Activated CD4-positive, CD25-positive, alpha-beta regulatory T cell treated with anti-CD3 and anti-CD28 coated beads, Interleukin-2, amount 50 U/mL, for 24 hours (primary cell): ENCODE measurements around the gene VPS8.

Source experiments
- ATAC-seq, 2 donors: fragments of 150-1000 bp; cut with Tn5 transposase; one replicate each; pipeline ENCODE4 v1.10.0; 2021; ENCODE audit warnings: mild to moderate bottlenecking in 1 of 2, moderate library complexity in 1 of 2

The VPS8 gene

DNA sequence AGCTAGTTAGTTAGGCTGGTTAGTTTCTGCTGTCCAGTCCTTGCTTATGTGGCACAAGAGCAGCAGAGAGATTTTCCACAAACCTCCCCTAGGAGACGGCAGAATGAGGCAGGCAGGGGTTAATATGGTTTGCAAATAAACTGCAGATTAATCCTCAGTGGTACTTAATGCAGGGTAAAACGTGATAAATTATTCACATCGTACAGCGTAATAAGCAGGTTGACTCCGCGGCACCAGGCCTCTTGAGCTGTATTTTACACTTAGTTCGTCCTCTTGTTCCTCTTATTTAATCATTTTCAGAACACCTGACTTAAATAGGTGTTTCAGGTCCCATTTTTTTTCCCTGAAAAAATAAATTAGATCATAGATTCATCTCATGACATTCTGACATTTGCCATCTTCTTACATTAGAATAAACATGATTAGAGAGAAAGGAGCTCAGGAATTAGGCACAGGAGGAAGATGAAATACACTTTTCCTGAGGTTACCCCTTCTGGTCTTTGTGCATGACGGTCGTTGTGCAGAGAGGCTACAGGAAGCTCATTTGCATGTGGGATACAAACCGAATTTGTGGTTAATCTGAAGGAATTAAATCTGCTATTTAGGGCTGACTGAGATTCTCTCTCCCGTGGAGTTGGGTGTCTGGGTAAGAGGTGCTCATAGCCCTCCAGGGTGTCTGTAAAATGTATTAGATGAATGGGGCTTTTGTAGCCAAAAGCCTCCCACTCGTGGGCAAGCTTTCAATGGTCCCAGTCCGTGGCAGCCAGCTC, 27.1 kb upstream of the VPS8 start:
- no peak for ATAC-seq

DNA sequence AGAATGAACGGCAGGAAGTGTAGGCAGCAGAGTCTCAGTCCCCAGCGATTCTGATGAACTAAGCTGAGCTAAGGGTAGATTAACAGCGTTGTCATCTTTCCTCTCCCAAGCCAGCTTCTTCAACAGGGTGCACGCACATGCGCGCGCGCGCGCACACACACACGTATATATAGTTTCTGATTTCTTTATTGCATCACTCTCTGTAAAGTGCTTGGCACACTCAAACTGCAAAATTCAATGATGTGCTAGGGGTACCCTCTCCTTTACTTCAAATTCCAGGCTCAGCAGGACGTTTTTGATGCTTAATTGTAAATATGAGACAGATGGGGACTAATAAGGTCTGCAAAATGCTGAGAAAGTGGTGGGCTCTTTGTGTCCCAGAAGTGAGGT, 26.1 kb upstream of the VPS8 start:
- ATAC-seq = no peak

DNA sequence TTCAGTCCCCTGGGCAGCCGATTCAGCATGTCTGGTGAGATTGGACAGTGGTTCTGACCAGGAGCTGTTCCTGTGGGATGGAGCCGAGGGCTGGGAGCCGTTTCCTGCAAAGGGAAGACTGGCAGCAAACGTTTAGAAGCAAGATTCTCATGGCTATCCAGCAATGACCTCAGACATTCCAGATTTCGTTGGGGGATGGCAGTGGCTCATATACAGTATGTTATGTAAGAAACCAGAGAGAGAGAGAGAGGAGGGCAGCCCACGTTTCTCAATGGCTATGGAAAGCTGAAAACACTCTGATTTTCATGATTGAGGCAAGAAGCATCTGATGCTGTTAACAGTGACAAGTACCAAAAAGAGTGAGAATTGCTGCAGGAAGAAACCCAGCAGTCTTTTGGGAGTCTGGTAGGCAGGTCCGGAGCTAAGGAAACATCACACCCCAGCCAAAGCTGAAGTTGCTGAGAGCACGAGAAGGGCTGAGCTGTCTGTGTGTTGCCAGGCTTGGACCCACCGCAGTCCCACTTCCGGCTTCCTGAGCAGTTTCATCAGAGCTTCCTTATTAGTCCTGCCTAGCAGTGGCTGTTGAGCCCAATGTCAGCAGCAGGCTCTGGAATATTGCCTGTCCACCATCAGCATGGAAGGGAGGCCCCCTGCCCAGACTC, 25.6 kb upstream of the VPS8 start:
- no peak for ATAC-seq

DNA sequence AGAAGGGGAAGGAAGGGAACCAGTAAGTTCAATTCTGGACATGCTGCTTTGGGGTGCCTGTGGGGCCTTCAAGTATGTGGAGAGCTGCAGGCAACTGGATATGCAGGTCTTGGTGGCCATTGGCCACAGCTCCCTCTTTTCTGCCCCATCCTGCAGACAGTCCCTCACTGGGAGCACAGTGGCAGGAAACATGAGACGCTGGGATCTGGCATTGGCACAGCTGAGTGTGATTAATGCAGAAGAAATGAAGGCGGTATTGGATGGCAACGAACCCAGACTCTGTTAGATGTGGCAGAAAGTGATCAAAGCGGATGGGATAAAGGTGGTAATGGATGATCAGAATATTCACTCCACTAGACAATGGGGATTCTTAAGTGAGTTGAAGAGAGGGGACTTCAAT, 23.2 kb upstream of the VPS8 start:
- no peak for ATAC-seq

DNA sequence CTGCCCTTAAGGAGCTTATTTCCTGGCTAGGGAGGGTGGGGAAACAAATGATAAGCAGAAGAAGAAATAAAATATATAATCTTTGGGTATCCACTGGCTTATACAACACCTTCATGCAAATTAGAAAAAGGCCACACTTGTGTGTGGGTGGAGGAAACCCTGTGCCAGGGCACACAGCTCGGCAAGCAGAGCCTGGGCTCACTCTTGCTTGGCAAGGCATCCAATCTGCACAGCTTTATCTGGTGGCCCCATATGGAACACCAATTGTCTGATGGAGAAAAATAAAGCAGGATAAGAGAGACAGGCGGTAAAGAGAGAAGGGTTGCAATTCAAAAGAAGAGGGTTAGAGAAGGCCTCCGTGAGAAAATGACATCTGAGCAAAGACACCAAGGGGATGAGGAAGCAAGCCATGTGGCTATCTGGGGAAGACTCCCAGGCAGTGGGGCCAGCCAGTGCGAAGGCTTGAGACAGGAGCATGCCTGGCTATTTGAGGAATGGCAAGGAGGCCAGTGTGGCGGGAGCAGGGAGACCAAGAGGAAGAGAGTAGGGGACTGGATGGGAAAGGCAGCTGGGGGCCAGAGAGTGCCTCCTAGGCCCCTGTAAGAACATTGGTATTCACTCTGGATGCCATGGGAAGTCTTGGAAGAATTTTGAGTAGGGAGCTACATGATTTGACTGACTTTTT, 22.5 kb upstream of the VPS8 start:
- no peak for ATAC-seq

DNA sequence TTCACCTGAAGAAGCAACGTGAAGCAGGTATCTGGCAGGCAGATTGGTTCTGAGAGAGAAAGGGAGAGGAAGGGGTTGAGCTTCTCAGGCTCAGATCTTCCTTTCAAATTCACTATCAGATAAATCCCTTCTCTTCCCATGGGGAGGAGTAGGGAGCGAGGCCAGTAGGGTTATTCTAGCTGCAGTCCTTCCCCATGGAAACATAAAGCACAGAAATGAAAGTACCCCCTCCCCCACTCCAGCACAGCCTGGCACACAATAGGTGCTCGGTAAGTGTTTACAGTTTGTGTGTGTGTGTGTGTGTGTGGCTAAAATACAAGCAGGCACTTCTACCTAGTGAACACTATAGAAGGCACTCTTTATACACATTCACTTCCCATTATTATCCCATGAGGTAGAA, 20.8 kb upstream of the VPS8 start:
- no peak for ATAC-seq

DNA sequence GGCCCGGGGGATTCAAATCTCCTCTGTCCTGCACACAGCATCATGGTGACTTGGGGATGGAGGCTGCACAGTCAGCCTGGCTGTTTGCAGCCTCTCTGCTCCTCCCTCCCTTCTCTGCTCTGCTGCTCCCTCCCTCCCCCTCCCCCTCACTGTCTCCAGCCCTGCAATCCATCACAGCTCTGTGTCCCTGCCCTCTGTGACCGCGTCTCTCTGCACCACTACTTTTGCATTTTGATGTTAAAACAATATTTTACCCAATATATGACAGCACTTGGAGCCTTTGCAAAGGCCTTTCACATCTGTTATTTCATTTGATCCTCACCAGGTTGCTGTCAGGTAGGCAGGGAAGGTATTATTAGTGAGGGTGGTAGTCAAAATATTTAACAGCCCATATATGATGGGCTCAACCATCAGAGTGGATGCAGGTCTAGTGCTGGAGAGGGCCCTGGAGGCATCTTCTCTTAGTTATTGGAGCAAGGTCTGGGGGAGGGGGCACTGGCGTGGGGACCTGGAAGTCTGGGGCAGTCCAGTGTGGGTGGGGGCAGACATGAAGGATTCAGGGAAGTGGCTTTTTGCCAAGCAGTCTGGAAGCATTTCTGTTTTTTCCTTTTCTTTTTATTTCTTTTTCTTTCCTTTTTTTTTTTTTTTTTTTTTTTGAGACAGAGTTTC, 16.3 kb upstream of the VPS8 start:
- no peak for ATAC-seq

DNA sequence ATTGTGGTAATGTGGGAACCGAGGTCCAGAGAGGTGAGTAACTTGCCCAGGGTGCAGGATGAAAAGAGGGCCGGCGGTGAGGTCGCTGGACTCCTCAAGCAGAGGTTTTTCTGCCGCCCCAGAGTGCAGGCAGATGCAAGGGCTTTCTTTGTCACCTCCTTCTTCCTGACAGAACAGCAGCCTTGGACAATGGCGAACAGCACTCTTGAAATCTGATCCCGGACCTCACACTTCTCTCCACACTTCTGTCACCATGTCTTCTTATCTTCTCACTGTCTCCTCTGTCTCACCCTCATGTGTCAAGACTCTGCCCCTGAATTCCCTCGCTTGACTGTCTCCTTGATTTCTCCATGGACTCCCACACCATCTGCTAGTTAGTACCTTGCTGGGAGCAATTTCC, 15.4 kb upstream of the VPS8 start:
- ATAC-seq = no peak

DNA sequence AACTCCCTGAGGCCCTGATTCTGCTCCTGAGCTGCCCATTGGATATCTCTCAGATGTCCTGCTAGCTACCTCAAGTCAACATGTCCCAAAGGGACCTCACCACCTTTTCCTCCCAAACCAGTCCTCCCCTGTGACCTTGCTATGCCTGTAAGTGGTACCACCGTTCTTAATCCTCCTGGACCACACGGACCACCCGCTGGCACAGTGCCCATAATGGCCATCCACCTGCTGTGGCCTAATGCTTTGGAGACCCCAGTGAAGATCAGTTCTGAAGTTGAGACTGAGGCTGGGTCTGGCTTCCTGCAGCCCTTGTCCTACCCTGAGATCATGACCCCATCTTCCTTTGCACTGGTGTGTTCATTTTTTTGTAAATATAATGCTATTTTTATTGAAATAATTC, 15.0 kb upstream of the VPS8 start:
- ATAC-seq = no peak

DNA sequence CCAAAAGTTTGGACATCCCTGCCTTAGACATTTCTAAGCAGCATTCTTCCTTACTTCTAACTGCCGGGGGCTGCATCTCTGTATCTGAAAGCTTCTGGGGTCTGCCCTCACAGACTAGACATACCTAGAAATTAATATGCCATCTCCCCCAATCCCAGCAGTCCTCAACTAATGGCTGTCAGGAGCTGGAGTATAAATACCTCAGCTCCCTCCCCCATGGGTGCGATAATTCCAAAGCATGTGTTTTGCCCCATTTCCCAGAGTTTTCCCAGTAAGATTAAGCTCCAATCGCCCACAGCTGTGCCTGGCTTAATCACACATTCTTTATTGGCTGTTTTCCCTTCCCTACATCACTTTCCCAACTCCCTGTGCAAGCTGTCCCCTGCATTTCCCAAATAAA, 13.8 kb upstream of the VPS8 start:
- no peak for ATAC-seq

DNA sequence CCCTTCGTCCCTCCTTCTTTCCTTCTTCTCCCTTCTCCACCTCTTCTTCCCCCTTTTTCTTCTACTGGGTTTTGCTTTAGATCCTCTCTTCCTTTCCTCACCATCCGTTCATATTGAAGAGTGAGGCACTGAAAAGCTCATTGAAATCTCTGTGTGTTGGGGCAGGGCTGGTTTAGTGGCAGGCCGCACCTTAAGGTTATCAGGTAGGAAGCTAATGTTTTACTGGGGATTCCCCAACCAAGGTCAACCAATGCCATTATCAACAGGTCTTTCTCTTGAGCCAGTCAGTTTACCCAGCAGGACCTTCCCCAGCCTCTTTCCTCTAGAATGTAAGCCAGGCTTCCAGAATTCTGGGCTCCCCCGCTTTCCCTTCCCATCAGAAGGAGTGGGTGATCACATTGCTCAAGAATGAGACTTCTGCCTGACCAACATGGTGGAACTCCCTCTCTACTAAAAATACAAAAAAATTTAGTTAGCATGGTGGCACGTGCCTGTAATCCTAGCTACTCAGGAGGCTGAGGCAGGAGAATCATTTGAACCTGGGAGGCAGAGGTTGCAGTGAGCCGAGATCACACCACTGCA, 11.5 kb upstream of the VPS8 start:
- ATAC-seq = no peak

DNA sequence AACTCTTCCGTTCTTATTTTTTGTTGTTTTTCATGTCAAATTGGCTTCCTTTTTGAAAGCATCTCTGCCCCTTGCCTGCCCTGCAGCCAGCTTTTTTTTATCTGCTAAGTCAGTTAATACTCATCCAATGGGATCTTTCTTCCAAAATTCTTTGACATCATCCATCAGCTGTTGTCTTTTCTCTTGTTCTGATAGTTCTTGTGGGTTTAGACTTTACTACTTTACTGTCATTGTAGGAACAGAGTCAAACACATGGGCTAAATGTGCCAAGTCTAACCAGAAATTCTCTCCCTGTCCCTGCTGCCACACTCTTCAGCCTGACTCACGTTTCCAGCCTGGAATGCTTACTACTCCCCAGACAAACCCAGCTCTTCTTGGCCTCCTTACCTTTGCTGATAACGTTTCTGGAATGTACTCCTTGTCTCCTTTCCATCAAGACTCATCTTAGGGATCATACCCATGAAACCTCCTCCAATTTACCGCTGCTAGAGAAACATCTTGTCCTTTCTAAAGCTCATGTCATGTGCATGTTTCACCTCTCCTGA, 10.7 kb upstream of the VPS8 start:
- ATAC-seq = no peak

DNA sequence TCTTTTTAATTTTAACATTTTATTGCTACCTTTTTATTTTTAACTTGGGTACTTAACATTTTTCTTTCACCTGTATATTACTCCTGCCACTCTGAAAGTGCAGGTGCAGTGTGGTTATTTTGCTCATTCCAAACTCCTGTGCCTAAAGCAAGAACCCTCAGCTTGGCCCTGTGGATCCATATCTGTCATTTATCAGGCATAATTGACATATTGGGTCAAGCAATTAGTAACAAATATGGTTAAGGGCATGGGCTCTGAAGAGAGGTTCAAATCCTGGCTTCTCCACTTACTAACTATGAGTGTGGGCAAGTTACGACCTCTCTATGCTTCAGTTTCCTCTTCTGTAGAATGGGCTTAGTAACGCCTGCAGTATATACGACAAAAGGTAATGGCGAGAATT, 9.8 kb upstream of the VPS8 start:
- no peak for ATAC-seq

DNA sequence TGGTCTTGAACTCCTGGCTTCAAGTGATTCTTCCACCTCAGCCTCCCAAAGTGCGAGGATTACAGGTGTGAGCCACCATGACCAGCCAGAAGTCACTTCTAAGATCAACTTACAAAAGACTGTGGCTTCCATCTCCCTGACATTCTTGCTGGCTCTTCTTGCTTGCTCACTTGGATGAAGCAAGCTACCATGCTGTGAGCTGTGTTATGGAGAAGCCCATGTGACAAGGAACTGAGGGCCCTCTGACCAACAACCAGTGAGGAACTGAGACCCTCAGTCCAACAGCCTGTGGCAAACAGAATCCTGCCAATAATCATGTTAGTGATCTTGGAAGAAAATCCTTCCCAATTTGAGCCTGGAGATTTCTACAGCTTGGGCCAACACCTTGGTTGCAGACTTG, 7.2 kb upstream of the VPS8 start:
- no peak for ATAC-seq

DNA sequence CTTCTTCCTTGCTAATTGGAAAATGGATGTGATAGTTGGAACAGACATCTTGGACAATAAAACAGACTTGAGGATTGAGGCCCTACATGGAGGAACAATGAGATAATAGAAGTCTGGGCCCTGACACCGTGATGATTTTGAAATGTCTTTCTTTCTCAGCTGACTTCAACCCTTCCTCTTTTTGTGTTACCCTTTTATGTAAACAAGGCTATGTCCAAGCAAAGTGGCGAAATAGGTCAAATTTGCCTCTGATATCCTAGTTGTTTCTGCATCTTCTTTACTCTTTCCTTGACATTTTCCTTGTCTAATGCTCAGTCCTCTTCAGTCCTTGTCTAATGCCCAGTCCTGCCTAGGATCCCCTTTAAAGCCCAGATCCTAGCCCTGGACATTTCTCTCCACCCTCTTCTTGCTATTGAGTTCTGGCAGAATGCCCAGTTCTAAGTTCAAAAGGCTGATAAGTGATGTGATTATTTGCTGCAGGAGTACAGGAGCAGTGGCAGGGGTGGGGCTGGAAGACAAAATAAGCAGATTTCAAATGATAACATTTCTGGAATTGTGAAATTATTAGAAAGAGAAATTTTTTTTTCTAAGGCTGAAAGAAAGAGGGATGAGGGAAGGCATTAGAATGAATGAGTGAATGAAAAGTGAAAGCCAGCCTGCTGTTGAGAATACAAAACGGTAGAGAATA, 6.5 kb upstream of the VPS8 start:
- ATAC-seq = no peak

DNA sequence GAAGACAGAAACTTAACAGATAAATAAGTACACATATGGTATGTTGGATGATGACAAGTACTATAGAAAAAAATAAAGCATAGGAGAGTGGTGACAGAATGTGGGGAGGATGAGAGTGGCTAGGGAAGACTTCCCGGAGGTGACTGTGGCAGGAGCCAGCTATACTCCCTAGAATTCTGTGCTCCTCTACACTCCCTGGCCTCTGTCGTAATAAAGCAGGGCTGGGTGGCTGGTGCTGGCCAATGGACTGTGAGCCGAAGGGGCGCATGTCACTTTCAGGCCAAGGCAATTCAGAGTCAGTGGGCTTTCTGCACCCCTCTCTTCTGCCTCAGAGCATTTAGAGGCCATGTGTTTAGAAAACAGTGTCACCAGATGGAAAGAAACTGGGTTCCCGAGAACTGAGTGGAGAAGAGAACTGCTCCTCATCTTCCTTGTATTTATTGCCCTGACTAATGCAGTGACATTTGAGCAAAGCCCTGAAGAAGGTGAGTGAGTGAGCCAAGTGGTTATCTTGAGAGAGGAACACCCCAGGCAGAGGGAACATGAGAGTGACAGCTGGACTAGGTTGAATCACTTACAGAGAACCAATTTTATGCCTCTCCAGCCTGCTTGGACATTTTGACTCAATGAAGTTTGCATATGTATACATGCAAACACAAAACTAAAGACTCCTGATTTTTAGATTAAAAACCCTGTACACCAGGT, 5.2 kb upstream of the VPS8 start:
- no peak for ATAC-seq

DNA sequence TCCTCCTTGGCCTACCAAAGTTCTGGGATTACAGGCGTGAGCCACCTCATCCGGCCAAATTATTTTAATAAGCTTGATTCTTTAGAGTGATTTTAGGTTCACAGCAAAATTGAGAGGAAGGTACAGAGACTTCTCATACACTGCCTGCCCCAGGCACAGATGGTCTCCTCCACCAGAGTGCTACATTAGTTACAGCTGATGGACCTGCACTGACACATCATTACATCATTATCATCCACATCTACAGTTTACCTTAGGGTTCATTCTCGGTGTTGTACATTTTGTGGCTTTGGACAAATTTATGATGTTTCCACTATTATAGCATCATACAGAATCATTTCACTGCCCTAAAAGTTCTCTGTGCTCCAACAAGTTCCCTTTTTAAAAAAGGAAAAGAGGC, 4.4 kb upstream of the VPS8 start:
- no peak for ATAC-seq

DNA sequence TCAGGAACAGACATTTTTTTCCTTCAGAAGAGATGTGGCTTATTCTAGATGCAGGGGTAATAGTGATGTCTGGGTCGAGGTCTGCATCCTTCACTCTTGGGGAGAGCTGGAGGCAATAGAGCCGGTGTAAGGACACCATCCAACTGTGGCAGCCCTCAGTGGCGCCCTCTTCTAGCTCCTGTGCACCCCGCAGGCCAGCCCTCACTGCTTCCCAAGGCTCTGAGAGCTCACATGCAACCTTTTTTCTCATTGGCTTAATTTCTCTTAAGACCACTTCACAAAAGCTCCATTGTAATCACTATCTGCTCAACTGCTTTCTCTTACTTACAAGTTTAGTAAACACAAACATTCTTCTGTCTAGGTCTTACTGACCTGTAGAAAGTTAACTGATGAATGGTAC, 3.9 kb upstream of the VPS8 start:
- ATAC-seq = no peak

DNA sequence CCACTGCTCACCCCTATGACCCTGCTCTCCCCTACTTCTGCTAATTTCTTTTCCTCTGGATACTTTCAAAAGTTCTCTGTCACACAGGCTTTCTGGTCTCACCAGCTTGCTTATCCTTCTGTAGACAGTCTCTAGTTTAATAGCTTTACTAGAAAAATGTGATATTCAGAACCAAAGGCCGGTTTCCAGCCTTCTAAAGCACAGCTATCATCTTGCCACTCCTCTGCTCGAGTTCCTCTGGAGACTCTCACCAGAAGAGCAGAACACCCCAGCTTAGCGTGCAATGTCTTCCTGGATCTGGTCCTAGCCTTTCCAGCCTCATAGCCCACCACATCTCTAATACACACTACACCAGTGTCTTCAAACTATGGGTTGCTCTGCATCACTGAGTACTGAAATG, 1.8 kb upstream of the VPS8 start:
- no peak for ATAC-seq

DNA sequence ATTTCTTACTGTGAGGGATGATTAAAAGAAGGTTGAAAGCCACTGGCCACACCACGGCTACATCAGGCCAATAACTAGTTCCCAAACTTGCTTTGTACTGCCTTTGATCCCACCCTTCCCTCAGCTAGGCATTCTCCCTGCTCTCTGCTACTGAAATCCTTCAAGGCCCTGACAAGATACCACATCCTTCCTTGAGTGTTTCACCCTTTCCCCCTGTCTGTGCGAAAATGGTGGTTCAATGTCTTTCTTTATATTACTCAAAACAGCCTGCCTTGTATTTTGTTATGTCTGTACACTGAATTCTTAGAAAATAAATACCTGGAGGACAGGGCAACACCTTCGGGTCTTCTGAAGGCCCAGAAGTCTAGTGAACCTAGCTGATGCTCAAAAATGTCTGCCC, 932 bp upstream of the VPS8 start:
- no peak for ATAC-seq

DNA sequence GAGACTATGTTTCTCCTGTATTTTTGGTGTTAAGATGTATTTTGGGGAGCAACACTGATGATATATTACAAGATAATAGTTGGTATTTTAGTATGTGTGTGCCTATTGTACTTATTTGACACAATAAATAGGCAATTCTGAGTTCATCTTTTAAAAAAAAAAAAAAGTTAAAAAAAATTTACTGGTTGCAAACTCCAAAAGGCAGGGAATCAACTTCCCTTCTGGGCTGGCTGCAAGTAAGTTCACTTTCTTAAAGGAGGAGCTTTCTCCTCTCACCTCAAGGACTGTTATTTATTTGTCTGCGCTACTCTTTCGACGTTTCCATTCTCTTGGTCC, 335 bp upstream of the VPS8 start:
- ATAC-seq = no peak

DNA sequence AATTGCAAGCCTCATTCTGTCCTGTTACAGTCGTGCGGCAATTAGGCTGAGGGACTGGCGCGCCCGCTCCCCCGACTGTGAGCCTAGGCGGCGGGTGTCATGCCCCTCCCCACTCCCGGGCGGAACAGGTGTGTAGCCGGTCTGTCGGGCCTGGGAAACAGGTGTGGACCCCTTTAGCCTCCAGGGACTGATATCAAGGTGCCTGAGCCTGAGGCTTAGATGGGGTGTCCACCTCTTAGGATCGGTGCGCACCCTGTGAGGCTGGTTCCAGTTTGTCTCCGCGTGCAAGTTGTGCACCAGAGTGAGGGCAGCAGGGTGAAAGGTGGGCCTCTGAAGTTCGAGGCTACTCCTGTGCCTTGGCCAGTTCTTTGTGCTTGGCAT, 686 bp downstream of the VPS8 start:
- ATAC-seq = no peak
